Stomach (tissue), 9 donors: ENCODE results near the gene DCDC2. TPM values are rescaled to one million over a fixed set of nuclear protein-coding genes. Genes with fewer than 3 reads are reported as not detected.
A peak's percentile ranks its signal among the peaks of the same experiment; 100 is the strongest.

Source experiments
- DNase-seq, 2 donors: peaks; one replicate each; pipeline versions ENCODE4 v3.0.0 to v3.0.0-alpha.2; 2013 to 2019
- H3K27ac ChIP-seq, 5 donors: fragments of 200-600 bp in 4 of 5; sonication (generic) in 4 of 5; one replicate each; pipeline ENCODE4 v1.5.1; 2013 to 2019; ENCODE audit warnings: mild to moderate bottlenecking in 1 of 5, moderate library complexity in 1 of 5
- H3K27me3 ChIP-seq, 3 donors: fragments of 200-600 bp; sonication (generic); one replicate each; pipeline ENCODE4 v1.5.1; 2017 to 2019; ENCODE audit warnings: mixed run types in 1 of 3
- H3K36me3 ChIP-seq, 4 donors: fragments of 200-600 bp; sonication (generic); 1 replicate in 3 of 4; 2 replicates in 1 of 4; pipeline ENCODE4 v1.5.1; 2016 to 2019
- H3K4me1 ChIP-seq, 4 donors: fragments of 200-600 bp; sonication (generic); one replicate each; pipeline ENCODE4 v1.5.1; 2016 to 2019
- H3K4me3 ChIP-seq, 4 donors: fragments of 200-600 bp; sonication (generic) in 3 of 4; one replicate each; pipeline ENCODE4 v1.5.1; 2016 to 2019; ENCODE audit warnings: mild to moderate bottlenecking in 1 of 4
- H3K9me3 ChIP-seq, 4 donors: fragments of 200-600 bp; sonication (generic); one replicate each; pipeline ENCODE4 v1.5.1; 2016 to 2019
- CTCF ChIP-seq, 7 experiments: fragments of 450-650 bp in 4 of 7; fragments of 200-600 bp in 3 of 7; sonication (generic) in 3 of 7; IDR thresholded peaks; one replicate each; pipeline ENCODE4 v1.5.1; 2016 to 2019; ENCODE audit warnings: antibody characterized with exemption in 7 of 7, control low read depth in 2 of 7, mild to moderate bottlenecking in 1 of 7
- EP300 ChIP-seq: sonication (generic); formaldehyde crosslinking; IDR thresholded peaks from one replicate; pipeline ENCODE4 v1.6.1; 2017; ENCODE audit warnings: antibody characterized with exemption
- POLR2A ChIP-seq, 4 donors: fragments of 450-650 bp; IDR thresholded peaks; one replicate each; pipeline ENCODE4 v1.6.1; 2016; ENCODE audit warnings: antibody characterized with exemption in 4 of 4, control low read depth in 2 of 4, mild to moderate bottlenecking in 1 of 4, moderate library complexity in 1 of 4
- POLR2AphosphoS5 ChIP-seq, 3 donors: sonication (generic); formaldehyde crosslinking; IDR thresholded peaks; one replicate each; pipeline ENCODE4 v1.6.1; 2016; ENCODE audit warnings: antibody characterized with exemption in 3 of 3
- WGBS, 5 donors: extraction: QIAGEN DNeasy Blood & Tissue Kit in 3 of 5; methylation state at CpG; one replicate each; pipeline versions ENCODE4 v1.1.5 to v1.1.7; 2013 to 2018; 5-methylcytosine and 5-hydroxymethylcytosine counted together
- intact Hi-C: fragments of 100-400 bp; cut with DNase I; formaldehyde crosslinking; loops from one replicate; pipeline ENCODE4 v1.15.1; 2023; ENCODE audit warnings: low total_unique reads
- polyA plus RNA-seq, 3 donors: library from polyadenylated mRNA; stranded (reverse); fragments of 200-250 nt; gene quantifications; one replicate each; pipeline ENCODE4 v1.2.3, GENCODE V29; 2013
- small RNA-seq, 4 donors: library from RNA; depleted of rRNA; stranded (forward); fragments of <200 nt; gene quantifications; one replicate each; pipeline ENCODE3, GENCODE V24; 2016
- total RNA-seq, 5 donors: library from RNA; depleted of rRNA; stranded (reverse); fragments of >200 nt; gene quantifications; one replicate each; pipeline versions ENCODE4 v1.1.0 to v1.2.3, GENCODE V29; 2014 to 2016
- donor health status: healthy with polysubstance abuse.
- donor health status: Bipolar disorder and iron deficiency.
- donor health status: healthy.

Gene DCDC2
- total and polyA plus RNA-seq, 8 donors = under 0.01 to 2.8 (median 1.4) TPM

GRCh38 chr6:24126586-24127192, 231.2 kb downstream of the DCDC2 start:
- no peaks in the 10 kb centered on the region for H3K9me3 ChIP-seq
- TF ChIP-seq POLR2AphosphoS5 (IDR thresholded peaks at IDR 0.05) (no peak), CTCF (IDR thresholded peaks at IDR 0.05) (no peak), EP300 (no peak), POLR2A (IDR thresholded peaks at IDR 0.05) (no peak)
- WGBS, 5 donors = 2 to 6% (median 4%) methylated on average over 6 of the region's 6 CpGs
- H3K27me3 ChIP-seq = peaks cover 0 to 30% (median 9%) of the 10 kb centered on the region in 3 donors
- peaks cover 0 to 7% (median 0%) of the 10 kb centered on the region in 4 donors for H3K4me1 ChIP-seq
- intact Hi-C loops = no loop called here
- DNase-seq = peak in 1 of 2 donors; percentile 90
- no peaks in the 10 kb centered on the region for H3K36me3 ChIP-seq
- H3K27ac ChIP-seq = no peak overlapping the region
- no peak overlapping the region for H3K4me3 ChIP-seq

GRCh38 chr6:24125980-24126379, 231.9 kb downstream of the DCDC2 start, which contains the start of gene NRSN1:
Gene NRSN1, plus strand, starts transcription at chr6:24126215. Its CDS starts 8,113 bp downstream, at chr6:24134328.
- DNase-seq = peak in 1 of 2 donors; percentile 73
- Histone ChIP-seq H3K4me1 (peaks cover 0 to 7% (median 0%) of the 10 kb centered on the region in 4 donors), H3K27me3 (peaks cover 0 to 30% (median 9%) of the 10 kb centered on the region in 3 donors), H3K27ac (no peak within 1 kb of the TSS), H3K9me3 (no peaks in the 10 kb centered on the region), H3K4me3 (no peak within 1 kb of the TSS), H3K36me3 (no peaks in the 10 kb centered on the region)
- TF ChIP-seq CTCF (IDR thresholded peaks at IDR 0.05) = no peak
- no peak for TF ChIP-seq EP300
- no peak for TF ChIP-seq POLR2AphosphoS5 (IDR thresholded peaks at IDR 0.05)
- no peak for TF ChIP-seq POLR2A (IDR thresholded peaks at IDR 0.05)
- intact Hi-C loops = no loop called here
- 6 to 9% (median 6%) methylated on average over 14 to 37 of the region's 37 CpGs for WGBS, 5 donors

- no peak overlapping the region for H3K4me3 ChIP-seq
- no peak for TF ChIP-seq EP300
- no peak for TF ChIP-seq POLR2A (IDR thresholded peaks at IDR 0.05)
- no peak for TF ChIP-seq POLR2AphosphoS5 (IDR thresholded peaks at IDR 0.05)
- no peak for TF ChIP-seq CTCF (IDR thresholded peaks at IDR 0.05)
- peaks cover 0 to 7% (median 0%) of the 10 kb centered on the region in 4 donors for H3K4me1 ChIP-seq
- peaks cover 0 to 30% (median 9%) of the 10 kb centered on the region in 3 donors for H3K27me3 ChIP-seq
- DNase-seq = no peak
- H3K36me3 ChIP-seq = no peaks in the 10 kb centered on the region
- no peaks in the 10 kb centered on the region for H3K9me3 ChIP-seq
- H3K27ac ChIP-seq = no peak overlapping the region
- intact Hi-C loops = no loop called here
- 51 to 71% (median 63%) methylated on average over 7 of the region's 7 CpGs for WGBS, 5 donors
Measured at GRCh38 chr6:24122139-24122538, 235.7 kb downstream of the DCDC2 start.

Small RNA genes lying within 50 kb of the gene (small RNA-seq; reads per million reads assigned to genes)
- gene RF00218 = 0 reads per million in 4 donors
- gene RNU6-391P = 0 reads per million in 4 donors

Other genes with a start within 250 kb of the DCDC2 start
- 1 to 10 TPM in 1 of 5 donors, under 1 TPM in 1, not detected in 3; 0.29 to 1.1 TPM for gene NRSN1, start 231.8 kb downstream of the DCDC2 start, total RNA-seq
- gene NRSN1, start 231.8 kb downstream of the DCDC2 start, polyA plus RNA-seq = under 1 TPM in 2 of 3 donors, not detected in 1; 0.25 to 0.68 TPM
- gene MRS2, start 44.9 kb upstream of the DCDC2 start, total RNA-seq = 10 to 100 TPM; 17.0 to 45.2 (median 36.8) TPM
- 10 to 100 TPM in 2 of 3 donors, 1 to 10 TPM in 1; 8.4 to 19.7 (median 12.0) TPM for gene MRS2, start 44.9 kb upstream of the DCDC2 start, polyA plus RNA-seq
- 1 to 10 TPM in 2 of 5 donors, under 1 TPM in 1, not detected in 2; 0.43 to 2.8 (median 1.3) TPM for gene GPLD1, start 131.5 kb upstream of the DCDC2 start, total RNA-seq
- under 1 TPM; 0.18 to 0.44 (median 0.31) TPM for gene GPLD1, start 131.5 kb upstream of the DCDC2 start, polyA plus RNA-seq
- gene ALDH5A1, start 136.9 kb upstream of the DCDC2 start, total RNA-seq = 1 to 10 TPM in 4 of 5 donors, under 1 TPM in 1; 0.58 to 9.8 (median 6.8) TPM
- 1 to 10 TPM; 2.0 to 2.5 (median 2.5) TPM for gene ALDH5A1, start 136.9 kb upstream of the DCDC2 start, polyA plus RNA-seq